HCT116 (cell line): Measurements from ENCODE around the gene CKB. TPM values are rescaled to one million over a fixed set of nuclear protein-coding genes. Genes with fewer than 3 reads are reported as not detected.

Experiments
- ATAC-seq: fragments of 200-7000 bp; cut with Tn5 transposase; 2 replicates; pipeline ENCODE4 v1.9.1; 2020; ENCODE audit warnings: mild to moderate bottlenecking, moderate library complexity
- BruUV-seq: library from RNA; stranded (reverse); fragments of 400-500 nt; replicated peaks from 2 replicates; lab custom pipeline; 2021; lab: Mats Ljungman, UMichigan
- CTCF ChIA-PET: fragments of 300-600 bp; sonication (Branson Sonifier 250); formaldehyde crosslinking; loops from one replicate; lab custom pipeline; 2021; ENCODE audit warnings: antibody characterized with exemption; lab: Charles Lee
- POLR2A ChIA-PET: fragments of 300-600, 350-600 bp; sonication (Branson Sonifier 250); formaldehyde crosslinking; loops from one replicate; lab custom pipeline; 2021; ENCODE audit warnings: antibody characterized with exemption; lab: Charles Lee
- RAD21 ChIA-PET, 2 experiments: fragments of 300-600 bp; sonication (Branson Sonifier 250); formaldehyde crosslinking; loops; one replicate each; lab custom pipeline; 2023; ENCODE audit warnings: low total read pairs in 2 of 2; ENCODE audit not compliant: uncharacterized antibody in 2 of 2, unreplicated experiment in 2 of 2, low non-redundant PET in 1 of 2; lab: Charles Lee
- DNase-seq: peaks from one replicate; pipeline ENCODE4 v3.0.0-alpha.2; 2010; ENCODE audit warnings: low read depth, low spot score
- H2AFZ ChIP-seq: fragments of 200-600 bp; shearing (Covaris generic), sonication (generic); 2 replicates; pipeline ENCODE4 v1.6.1; 2017; ENCODE audit warnings: low read depth, mixed run types, mixed read lengths, antibody characterized with exemption, low read length; ENCODE audit not compliant: poor library complexity, severe bottlenecking
- H3K27ac ChIP-seq: 2 replicates; pipeline ENCODE4 v1.5.1; 2012; ENCODE audit warnings: low read depth, low read length
- H3K27me3 ChIP-seq: fragments of 200-600 bp; sonication (generic); 2 replicates; pipeline ENCODE4 v1.6.1; 2016; ENCODE audit warnings: mixed run types, low read length, mixed read lengths; ENCODE audit not compliant: insufficient read depth
- H3K36me3 ChIP-seq, 2 experiments: fragments of 200-500 bp in 1 of 2; fragments of 200-600 bp in 1 of 2; sonication (Bioruptor generic) in 1 of 2; sonication (generic) in 1 of 2; 2 replicates each; pipeline versions ENCODE4 v1.5.1 to v1.6.1; 2014 to 2016; ENCODE audit warnings: low read length in 2 of 2, inconsistent platforms in 1 of 2, mixed read lengths in 1 of 2, mixed run types in 1 of 2; ENCODE audit not compliant: insufficient read depth in 2 of 2, control insufficient read depth in 1 of 2
- H3K4me1 ChIP-seq, 2 experiments: fragments of 200-600 bp in 1 of 2; sonication (generic) in 1 of 2; 2 replicates each; pipeline versions ENCODE4 v1.5.1 to v1.6.1; 2012 to 2017; ENCODE audit warnings: low read length in 2 of 2, inconsistent platforms in 1 of 2, mild to moderate bottlenecking in 1 of 2, mixed read lengths in 1 of 2, mixed run types in 1 of 2, moderate library complexity in 1 of 2; ENCODE audit not compliant: insufficient read depth in 2 of 2, control insufficient read depth in 1 of 2
- H3K4me2 ChIP-seq: fragments of 200-600 bp; sonication (generic); 2 replicates; pipeline ENCODE4 v1.6.1; 2017; ENCODE audit warnings: mixed run types, low read length, mixed read lengths
- H3K4me3 ChIP-seq, 2 experiments: fragments of 200-600 bp in 1 of 2; sonication (generic) in 1 of 2; replicated peaks in 1 of 2; 2 replicates each; pipeline ENCODE4 v1.5.1; 2011 to 2016; ENCODE audit warnings: low read length in 2 of 2, control low read depth in 1 of 2, low read depth in 1 of 2, mild to moderate bottlenecking in 1 of 2, mixed read lengths in 1 of 2, mixed run types in 1 of 2
- H3K79me2 ChIP-seq: fragments of 200-600 bp; sonication (generic); 2 replicates; pipeline ENCODE4 v1.6.1; 2017; ENCODE audit warnings: mild to moderate bottlenecking, mixed run types, low read length, moderate library complexity, mixed read lengths; ENCODE audit not compliant: insufficient read depth
- H3K9ac ChIP-seq: fragments of 200-600 bp; sonication (generic); 2 replicates; pipeline ENCODE4 v1.6.1; 2016; ENCODE audit warnings: low read length, mixed read lengths
- H3K9me2 ChIP-seq: fragments of 200-600 bp; sonication (generic), shearing (Covaris generic); 2 replicates; pipeline ENCODE4 v1.6.1; 2017; ENCODE audit warnings: mixed run types, mild to moderate bottlenecking, moderate library complexity; ENCODE audit not compliant: insufficient read depth
- H3K9me3 ChIP-seq, 2 experiments: fragments of 200-500 bp in 1 of 2; fragments of 200-600 bp in 1 of 2; sonication (Bioruptor generic) in 1 of 2; sonication (generic) in 1 of 2; 2 replicates each; pipeline ENCODE4 v1.6.1; 2014 to 2017; ENCODE audit warnings: low read length in 2 of 2, mixed read lengths in 2 of 2, inconsistent platforms in 1 of 2, low read depth in 1 of 2, mild to moderate bottlenecking in 1 of 2, mixed run types in 1 of 2, moderate library complexity in 1 of 2; ENCODE audit not compliant: control insufficient read depth in 1 of 2, insufficient read depth in 1 of 2
- H4K20me1 ChIP-seq: fragments of 200-600 bp; sonication (generic), shearing (Covaris generic); 2 replicates; pipeline ENCODE4 v1.6.1; 2017; ENCODE audit warnings: mixed run types, mild to moderate bottlenecking, moderate library complexity; ENCODE audit not compliant: insufficient read depth
- ATF3 ChIP-seq: IDR thresholded peaks from 2 replicates; pipeline ENCODE4 v1.6.1; 2012
- EZH2phosphoT487 ChIP-seq: fragments of 200-600 bp; IDR thresholded peaks from 2 replicates; pipeline ENCODE4 v1.6.1; 2018; ENCODE audit warnings: antibody characterized with exemption, borderline replicate concordance
- FOSL1 ChIP-seq: IDR thresholded peaks from 2 replicates; pipeline ENCODE4 v1.6.1; 2012; ENCODE audit warnings: low read depth
- TCF7L2 ChIP-seq: IDR thresholded peaks from 2 replicates; pipeline ENCODE4 v1.7.0; 2011; ENCODE audit warnings: borderline replicate concordance, inconsistent platforms; ENCODE audit not compliant: insufficient read depth, insufficient read length; ENCODE audit errors: extremely low read depth
- intact Hi-C: fragments of 100-400 bp; cut with micrococcal nuclease; formaldehyde crosslinking; loops from 2 replicates; pipeline ENCODE4 v1.10.0; 2022
- total RNA-seq: library from RNA; stranded (reverse); gene quantifications from one replicate; pipeline ENCODE4 v1.2.1, GENCODE V29; 2021; ENCODE audit not compliant: unreplicated experiment
- TF ChIP-seq, protein P1 (sequence below), 3 experiments: fragments of 200-600 bp in 1 of 3; sonication (generic) in 1 of 3; IDR thresholded peaks in 2 of 3; conservative IDR thresholded peaks in 1 of 3; 2 replicates each; pipeline ENCODE4 v1.5.1; 2012 to 2017; ENCODE audit warnings: low read depth in 2 of 3, low read length in 2 of 3, antibody characterized with exemption in 1 of 3, borderline replicate concordance in 1 of 3, control low read depth in 1 of 3, mild to moderate bottlenecking in 1 of 3, mixed read lengths in 1 of 3, mixed run types in 1 of 3, moderate library complexity in 1 of 3; ENCODE audit not compliant: insufficient read depth in 1 of 3

The CKB gene
- total RNA-seq, 1 experiment from 2014 or later, result 605 TPM

DNA sequence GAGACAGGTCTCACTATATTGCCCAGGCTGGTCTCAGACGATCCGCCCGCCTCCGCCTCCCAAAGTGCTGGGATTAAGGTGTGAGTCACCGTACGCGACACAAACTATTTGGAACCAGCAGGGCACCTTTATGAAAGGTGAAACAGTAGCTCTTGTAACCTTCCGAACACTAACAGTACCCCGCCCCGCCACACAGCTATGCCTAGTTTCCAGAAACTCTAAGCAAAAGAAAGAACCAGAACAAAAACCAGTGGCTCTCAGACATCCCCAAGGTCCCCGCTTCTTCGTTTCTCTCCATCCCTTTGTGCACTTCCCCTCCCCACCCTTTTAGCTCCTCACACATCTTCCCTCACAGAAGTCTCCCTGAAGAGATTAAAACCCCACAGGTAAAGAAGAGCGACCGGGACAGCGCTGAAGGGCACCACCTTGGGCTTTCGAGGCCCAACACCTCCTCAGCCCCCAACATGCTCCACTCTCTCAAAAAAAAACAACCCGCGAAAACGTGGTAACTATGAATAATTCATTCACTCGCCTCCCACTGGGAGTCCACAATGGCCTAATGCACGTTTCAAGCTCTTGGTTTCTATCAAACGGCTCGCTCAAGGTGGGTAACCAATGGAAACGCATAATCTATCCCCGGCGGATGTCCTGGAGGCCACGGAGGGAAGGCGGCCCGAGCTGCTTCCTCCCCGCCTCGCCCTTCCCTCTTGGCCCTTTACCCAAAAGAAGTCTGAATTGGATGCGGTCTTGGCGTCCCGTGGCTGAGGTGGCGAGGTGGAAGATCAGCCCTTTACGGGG is 39.0 kb upstream of the CKB start:
- ChIA-PET CTCF (interaction anchor here (1.4 kb wide), 1 partner anchor 43 kb away, joined by 4 read pairs; no protein-coding TSS in a partner anchor), RAD21 (interaction anchor here in 1 of 2 experiments (0.6 kb wide), 1 partner anchor 40 kb away, joined by 3 read pairs; no protein-coding TSS in a partner anchor), POLR2A (interaction anchor here (2.0 kb wide), 1 partner anchor 9 kb away, joined by 5 read pairs; no protein-coding TSS in a partner anchor)
- Histone ChIP-seq H3K9me2 (no peaks in the 10 kb centered on the region), H3K27me3 (no peaks in the 10 kb centered on the region), H3K9me3 (no peaks in the 10 kb centered on the region), H3K4me3 (peak overlapping the region; percentile 79 to 99), H3K4me1 (peaks cover 11 to 18% of the 10 kb centered on the region in 2 experiments), H3K79me2 (peaks cover 88% of the 10 kb centered on the region), H3K4me2 (peak overlapping the region; percentile 75), H4K20me1 (peaks cover 10% of the 10 kb centered on the region; the same call in 1 of the 2 replicates), H3K36me3 (peaks cover 13 to 27% of the 10 kb centered on the region in 2 experiments; a peak in 3 of 4 replicates), H2AFZ (no peak overlapping the region), H3K9ac (peak overlapping the region; percentile 78), H3K27ac (peak overlapping the region; percentile 99)
- no TSS peak for BruUV-seq
- intact Hi-C loops, result no loop called here
- DNase-seq, result no peak
- ATAC-seq, result peak; percentile 43
- TF ChIP-seq EZH2phosphoT487 (no peak), TCF7L2 (no peak), FOSL1 (peak; percentile 29; the same call in 1 of the 2 replicates), ATF3 (no peak)
- TF ChIP-seq, protein P1, sequence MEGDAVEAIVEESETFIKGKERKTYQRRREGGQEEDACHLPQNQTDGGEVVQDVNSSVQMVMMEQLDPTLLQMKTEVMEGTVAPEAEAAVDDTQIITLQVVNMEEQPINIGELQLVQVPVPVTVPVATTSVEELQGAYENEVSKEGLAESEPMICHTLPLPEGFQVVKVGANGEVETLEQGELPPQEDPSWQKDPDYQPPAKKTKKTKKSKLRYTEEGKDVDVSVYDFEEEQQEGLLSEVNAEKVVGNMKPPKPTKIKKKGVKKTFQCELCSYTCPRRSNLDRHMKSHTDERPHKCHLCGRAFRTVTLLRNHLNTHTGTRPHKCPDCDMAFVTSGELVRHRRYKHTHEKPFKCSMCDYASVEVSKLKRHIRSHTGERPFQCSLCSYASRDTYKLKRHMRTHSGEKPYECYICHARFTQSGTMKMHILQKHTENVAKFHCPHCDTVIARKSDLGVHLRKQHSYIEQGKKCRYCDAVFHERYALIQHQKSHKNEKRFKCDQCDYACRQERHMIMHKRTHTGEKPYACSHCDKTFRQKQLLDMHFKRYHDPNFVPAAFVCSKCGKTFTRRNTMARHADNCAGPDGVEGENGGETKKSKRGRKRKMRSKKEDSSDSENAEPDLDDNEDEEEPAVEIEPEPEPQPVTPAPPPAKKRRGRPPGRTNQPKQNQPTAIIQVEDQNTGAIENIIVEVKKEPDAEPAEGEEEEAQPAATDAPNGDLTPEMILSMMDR (IDR thresholded peaks at IDR 0.05 in 2 of 3, conservative IDR thresholded peaks at IDR 0.05 in 1 of 3; ENCODE audit: borderline replicate concordance in 1 of 3, insufficient read depth in 1 of 3, low read depth in 2 of 3, low read length in 2 of 3), result 0 out of 6 replicates have a peak, but pooled peaks of 1 of the 3 experiments have one; percentile 4
